Peyer's patch (tissue), 4 donors: ENCODE measurements around the gene DSCAML1. TPM values are rescaled to one million over a fixed set of nuclear protein-coding genes. Genes with fewer than 3 reads are reported as not detected.

Experiments
- DNase-seq, 3 donors: peaks; one replicate each; pipeline ENCODE4 v3.0.0-alpha.2; 2017 to 2019
- H3K27ac ChIP-seq, 4 donors: fragments of 200-600 bp; sonication (generic); one replicate each; pipeline ENCODE4 v1.5.1; 2016 to 2019
- H3K27me3 ChIP-seq, 2 donors: fragments of 200-600 bp; sonication (generic); one replicate each; pipeline ENCODE4 v1.5.1; 2019
- H3K36me3 ChIP-seq, 3 donors: fragments of 200-600 bp; sonication (generic); one replicate each; pipeline ENCODE4 v1.5.1; 2016 to 2019
- H3K4me1 ChIP-seq, 4 donors: fragments of 200-600 bp; sonication (generic); one replicate each; pipeline ENCODE4 v1.5.1; 2016 to 2019
- H3K4me3 ChIP-seq, 4 donors: fragments of 200-600 bp; sonication (generic); 1 replicate in 3 of 4; 2 replicates in 1 of 4; pipeline ENCODE4 v1.5.1; 2016 to 2019; ENCODE audit warnings: mild to moderate bottlenecking in 1 of 4
- H3K9me3 ChIP-seq, 4 donors: fragments of 200-600 bp; sonication (generic); one replicate each; pipeline ENCODE4 v1.5.1; 2016 to 2019; ENCODE audit warnings: mild to moderate bottlenecking in 1 of 4
- CTCF ChIP-seq, 6 experiments: fragments of 450-650 bp in 4 of 6; fragments of 200-600 bp in 2 of 6; sonication (generic) in 1 of 6; IDR thresholded peaks; one replicate each; pipeline ENCODE4 v1.5.1; 2017 to 2019; ENCODE audit warnings: antibody characterized with exemption in 6 of 6, mild to moderate bottlenecking in 3 of 6, moderate library complexity in 1 of 6
- POLR2A ChIP-seq, 2 donors: fragments of 450-650 bp; IDR thresholded peaks; one replicate each; pipeline ENCODE4 v1.5.1; 2017; ENCODE audit warnings: antibody characterized with exemption in 2 of 2, mild to moderate bottlenecking in 2 of 2, moderate library complexity in 2 of 2
- total RNA-seq, 4 donors: library from RNA; depleted of rRNA; stranded (reverse); fragments of >200 nt; gene quantifications; one replicate each; pipeline ENCODE4 v1.1.0, GENCODE V29; 2016

Gene DSCAML1
- total RNA-seq, 4 donors from 2014 or later, result 0.18 to 5.8 (median 2.9) TPM

GRCh38 chr11:117440258-117440657 is 356.8 kb downstream of the DSCAML1 start:
- no peak for DNase-seq
- Histone ChIP-seq H3K9me3 (no peaks in the 10 kb centered on the region), H3K27ac (no peak overlapping the region), H3K36me3 (no peaks in the 10 kb centered on the region), H3K4me3 (no peak overlapping the region), H3K4me1 (no peaks in the 10 kb centered on the region), H3K27me3 (no peaks in the 10 kb centered on the region)
- TF ChIP-seq CTCF (IDR thresholded peaks at IDR 0.05), result no peak
- no peak for TF ChIP-seq POLR2A (IDR thresholded peaks at IDR 0.05)

GRCh38 chr11:117439256-117439655 is 357.8 kb downstream of the DSCAML1 start:
- TF ChIP-seq CTCF (IDR thresholded peaks at IDR 0.05) (no peak), POLR2A (IDR thresholded peaks at IDR 0.05) (no peak)
- H3K27ac ChIP-seq, result no peak overlapping the region
- no peaks in the 10 kb centered on the region for H3K9me3 ChIP-seq
- H3K36me3 ChIP-seq, result no peaks in the 10 kb centered on the region
- DNase-seq, result no peak
- no peak overlapping the region for H3K4me3 ChIP-seq
- H3K27me3 ChIP-seq, result no peaks in the 10 kb centered on the region
- H3K4me1 ChIP-seq, result no peaks in the 10 kb centered on the region

- Histone ChIP-seq H3K27ac (no peak overlapping the region), H3K36me3 (no peaks in the 10 kb centered on the region), H3K4me3 (no peak overlapping the region), H3K9me3 (no peaks in the 10 kb centered on the region), H3K4me1 (no peaks in the 10 kb centered on the region), H3K27me3 (no peaks in the 10 kb centered on the region)
- no peak for DNase-seq
- TF ChIP-seq POLR2A (IDR thresholded peaks at IDR 0.05) (no peak), CTCF (IDR thresholded peaks at IDR 0.05) (no peak)
Observed at GRCh38 chr11:117438371-117439000, 358.5 kb downstream of the DSCAML1 start.

- TF ChIP-seq CTCF (IDR thresholded peaks at IDR 0.05) (no peak), POLR2A (IDR thresholded peaks at IDR 0.05) (no peak)
Observed at GRCh38 chr11:117437791-117438130, 359.3 kb downstream of the DSCAML1 start.

GRCh38 chr11:117437041-117437790 is 359.8 kb downstream of the DSCAML1 start:
- Histone ChIP-seq H3K4me3 (no peak overlapping the region), H3K4me1 (no peaks in the 10 kb centered on the region), H3K9me3 (no peaks in the 10 kb centered on the region), H3K27ac (no peak overlapping the region), H3K36me3 (no peaks in the 10 kb centered on the region), H3K27me3 (no peaks in the 10 kb centered on the region)
- no peak for DNase-seq
- TF ChIP-seq POLR2A (IDR thresholded peaks at IDR 0.05), result no peak
- no peak for TF ChIP-seq CTCF (IDR thresholded peaks at IDR 0.05)

More at GRCh38 chr11:117437791-117438130, 359.3 kb downstream of the DSCAML1 start:
- H3K27ac ChIP-seq, result no peak overlapping the region
- H3K36me3 ChIP-seq, result no peaks in the 10 kb centered on the region
- H3K9me3 ChIP-seq, result no peaks in the 10 kb centered on the region
- no peak overlapping the region for H3K4me3 ChIP-seq
- no peak for DNase-seq
- no peaks in the 10 kb centered on the region for H3K4me1 ChIP-seq
- H3K27me3 ChIP-seq, result no peaks in the 10 kb centered on the region
